Measurements from ENCODE around the gene STAB2. TPM values are rescaled to one million over a fixed set of nuclear protein-coding genes. Genes with fewer than 3 reads are reported as not detected.

The STAB2 gene
- total RNA-seq, 1 donor from 2014 or later = not detected

GRCh38 chr12:103588680-103589079 lies 1.6 kb downstream of the STAB2 start:
- Histone ChIP-seq H3K36me3 (ENCODE audit: control insufficient read depth, insufficient read depth, low read length) (no peaks in the 10 kb centered on the region), H3K4me3 (ENCODE audit: low read depth, low read length) (no peak overlapping the region), H3K27me3 (ENCODE audit: control insufficient read depth, insufficient read depth, low read length) (peaks cover 2% of the 10 kb centered on the region)
- FAIRE-seq (no peak), DNase-seq (ENCODE audit: low read depth) (no peak)
- TF ChIP-seq, protein P1, sequence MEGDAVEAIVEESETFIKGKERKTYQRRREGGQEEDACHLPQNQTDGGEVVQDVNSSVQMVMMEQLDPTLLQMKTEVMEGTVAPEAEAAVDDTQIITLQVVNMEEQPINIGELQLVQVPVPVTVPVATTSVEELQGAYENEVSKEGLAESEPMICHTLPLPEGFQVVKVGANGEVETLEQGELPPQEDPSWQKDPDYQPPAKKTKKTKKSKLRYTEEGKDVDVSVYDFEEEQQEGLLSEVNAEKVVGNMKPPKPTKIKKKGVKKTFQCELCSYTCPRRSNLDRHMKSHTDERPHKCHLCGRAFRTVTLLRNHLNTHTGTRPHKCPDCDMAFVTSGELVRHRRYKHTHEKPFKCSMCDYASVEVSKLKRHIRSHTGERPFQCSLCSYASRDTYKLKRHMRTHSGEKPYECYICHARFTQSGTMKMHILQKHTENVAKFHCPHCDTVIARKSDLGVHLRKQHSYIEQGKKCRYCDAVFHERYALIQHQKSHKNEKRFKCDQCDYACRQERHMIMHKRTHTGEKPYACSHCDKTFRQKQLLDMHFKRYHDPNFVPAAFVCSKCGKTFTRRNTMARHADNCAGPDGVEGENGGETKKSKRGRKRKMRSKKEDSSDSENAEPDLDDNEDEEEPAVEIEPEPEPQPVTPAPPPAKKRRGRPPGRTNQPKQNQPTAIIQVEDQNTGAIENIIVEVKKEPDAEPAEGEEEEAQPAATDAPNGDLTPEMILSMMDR (IDR thresholded peaks at IDR 0.05; ENCODE audit: insufficient read depth, low read length, severe bottlenecking) = no peak

DNA sequence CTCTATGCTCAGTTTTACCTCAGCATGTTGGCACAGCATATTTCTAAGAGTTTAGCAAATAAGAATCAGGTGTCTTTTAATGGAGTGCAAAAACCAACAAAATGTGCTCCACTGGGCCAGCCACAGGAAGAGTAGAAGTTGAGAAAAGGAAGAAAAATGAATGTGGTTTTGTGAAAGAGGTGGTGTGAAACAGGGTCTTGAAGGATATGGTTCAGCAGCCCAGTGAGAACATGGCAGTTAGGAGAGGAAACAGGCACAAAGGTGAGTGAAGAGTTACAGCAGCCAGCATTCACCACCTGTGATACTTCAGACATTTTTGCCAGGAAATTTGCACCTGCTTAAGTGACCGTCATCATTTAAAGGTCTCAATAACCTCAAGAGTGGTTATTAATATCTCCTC lies 2.4 kb downstream of the STAB2 start:
- Histone ChIP-seq H3K4me3 (ENCODE audit: low read depth, low read length) (no peak overlapping the region), H3K36me3 (ENCODE audit: control insufficient read depth, insufficient read depth, low read length) (no peaks in the 10 kb centered on the region), H3K27me3 (ENCODE audit: control insufficient read depth, insufficient read depth, low read length) (peaks cover 2% of the 10 kb centered on the region)
- DNase-seq (ENCODE audit: low read depth) (no peak), FAIRE-seq (no peak)
- TF ChIP-seq, protein P1 (IDR thresholded peaks at IDR 0.05; ENCODE audit: insufficient read depth, low read length, severe bottlenecking) = no peak

DNA sequence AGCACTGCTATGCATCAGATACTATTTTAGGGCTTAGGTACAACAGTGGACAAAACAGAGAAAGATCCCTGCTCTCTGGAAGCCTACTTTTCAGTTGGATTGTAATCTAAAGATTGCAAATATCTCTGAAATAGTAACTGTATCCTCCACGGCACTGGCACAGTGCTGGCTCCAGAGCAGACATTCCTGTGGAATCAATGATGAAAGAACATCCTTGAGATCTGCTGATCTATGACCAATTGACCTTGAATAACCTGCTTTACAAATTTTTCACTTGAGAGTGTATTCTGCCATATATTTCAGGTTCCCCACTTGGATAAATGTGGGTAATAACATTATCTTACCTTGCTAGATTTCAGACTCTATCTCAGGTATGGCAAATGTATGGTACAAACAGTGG lies 3.2 kb downstream of the STAB2 start:
- H3K27me3 ChIP-seq (ENCODE audit: control insufficient read depth, insufficient read depth, low read length) = peaks cover 2% of the 10 kb centered on the region
- H3K36me3 ChIP-seq (ENCODE audit: control insufficient read depth, insufficient read depth, low read length) = no peaks in the 10 kb centered on the region
- TF ChIP-seq, protein P1 (IDR thresholded peaks at IDR 0.05; ENCODE audit: insufficient read depth, low read length, severe bottlenecking) = no peak
- H3K4me3 ChIP-seq (ENCODE audit: low read depth, low read length) = no peak overlapping the region
- DNase-seq (ENCODE audit: low read depth) (no peak), FAIRE-seq (no peak)

GRCh38 chr12:103596981-103597380 lies 9.9 kb downstream of the STAB2 start:
- TF ChIP-seq, protein P1 (IDR thresholded peaks at IDR 0.05; ENCODE audit: insufficient read depth, low read length, severe bottlenecking) = no peak
- DNase-seq (ENCODE audit: low read depth) = no peak
- H3K36me3 ChIP-seq (ENCODE audit: control insufficient read depth, insufficient read depth, low read length) = no peaks in the 10 kb centered on the region
- H3K4me3 ChIP-seq (ENCODE audit: low read depth, low read length) = no peak overlapping the region
- no peaks in the 10 kb centered on the region for H3K27me3 ChIP-seq (ENCODE audit: control insufficient read depth, insufficient read depth, low read length)
- FAIRE-seq = no peak

GRCh38 chr12:103599274-103599673 lies 12.2 kb downstream of the STAB2 start:
- Histone ChIP-seq H3K27me3 (ENCODE audit: control insufficient read depth, insufficient read depth, low read length) (no peaks in the 10 kb centered on the region), H3K4me3 (ENCODE audit: low read depth, low read length) (no peak overlapping the region), H3K36me3 (ENCODE audit: control insufficient read depth, insufficient read depth, low read length) (no peaks in the 10 kb centered on the region)
- DNase-seq (ENCODE audit: low read depth) = no peak
- no peak for FAIRE-seq
- TF ChIP-seq, protein P1 (IDR thresholded peaks at IDR 0.05; ENCODE audit: insufficient read depth, low read length, severe bottlenecking) = no peak

GRCh38 chr12:103600967-103601728 lies 14.1 kb downstream of the STAB2 start:
- TF ChIP-seq, protein P1 (IDR thresholded peaks at IDR 0.05; ENCODE audit: insufficient read depth, low read length, severe bottlenecking) = no peak
- Histone ChIP-seq H3K27me3 (ENCODE audit: control insufficient read depth, insufficient read depth, low read length) (no peaks in the 10 kb centered on the region), H3K4me3 (ENCODE audit: low read depth, low read length) (no peak overlapping the region), H3K36me3 (ENCODE audit: control insufficient read depth, insufficient read depth, low read length) (no peaks in the 10 kb centered on the region)
- no peak for DNase-seq (ENCODE audit: low read depth)
- no peak for FAIRE-seq

Measured in bronchial epithelial cell (primary cell).